Cardiac muscle cell (in vitro differentiated cells and primary cell): Measurements from ENCODE around the gene PADI1. TPM values are rescaled to one million over a fixed set of nuclear protein-coding genes. Genes with fewer than 3 reads are reported as not detected.

Experiments used
- DNase-seq, 2 donors: peaks; one replicate each; pipeline versions ENCODE4 v3.0.0 to v3.0.0-alpha.2; 2010 to 2017; ENCODE audit warnings: low read depth in 1 of 2, low spot score in 1 of 2
- H3K27ac ChIP-seq: fragments of 200-600 bp; sonication (generic); 2 replicates; pipeline ENCODE4 v1.5.1; 2016
- H3K27me3 ChIP-seq: fragments of 200-600 bp; sonication (generic); 2 replicates; pipeline ENCODE4 v1.6.0; 2016; ENCODE audit warnings: control low read depth
- H3K36me3 ChIP-seq: fragments of 200-600 bp; sonication (generic); 2 replicates; pipeline ENCODE4 v1.5.1; 2016; ENCODE audit warnings: control low read depth
- H3K4me1 ChIP-seq: fragments of 200-600 bp; sonication (generic); 2 replicates; pipeline ENCODE4 v1.8.1; 2017; ENCODE audit warnings: low read depth, mild to moderate bottlenecking, mixed run types
- H3K4me3 ChIP-seq: fragments of 200-600 bp; sonication (generic); 2 replicates; pipeline ENCODE4 v1.5.1; 2016; ENCODE audit warnings: mild to moderate bottlenecking
- H3K9me3 ChIP-seq: fragments of 200-600 bp; sonication (generic); 2 replicates; pipeline ENCODE4 v1.5.1; 2017; ENCODE audit warnings: low read depth, mild to moderate bottlenecking, control low read depth
- polyA plus RNA-seq: library from polyadenylated mRNA; unstranded; fragments of >200 nt; fragmentation: Nextera tagmentation; extraction: Ambion mirVana; gene quantifications from 2 replicates; pipeline ENCODE4 v1.2.1, GENCODE V29; 2016
- total RNA-seq: library from RNA; depleted of rRNA; stranded (reverse); fragments of >200 nt; gene quantifications from 2 replicates; pipeline ENCODE4 v1.2.3, GENCODE V29; 2016
- TF ChIP-seq, protein P1 (sequence below): IDR thresholded peaks from 2 replicates; pipeline ENCODE4 v1.5.1; 2012; ENCODE audit warnings: low read depth, mild to moderate bottlenecking, low read length

Gene PADI1
- total and polyA plus RNA-seq, 2 experiments from 2014 or later: 1.3 to 6.7 TPM

- Histone ChIP-seq H3K4me3 (no peak overlapping the region), H3K4me1 (no peaks in the 10 kb centered on the region), H3K36me3 (no peaks in the 10 kb centered on the region), H3K27ac (no peak overlapping the region), H3K27me3 (no peaks in the 10 kb centered on the region), H3K9me3 (no peaks in the 10 kb centered on the region)
- TF ChIP-seq, protein P1, sequence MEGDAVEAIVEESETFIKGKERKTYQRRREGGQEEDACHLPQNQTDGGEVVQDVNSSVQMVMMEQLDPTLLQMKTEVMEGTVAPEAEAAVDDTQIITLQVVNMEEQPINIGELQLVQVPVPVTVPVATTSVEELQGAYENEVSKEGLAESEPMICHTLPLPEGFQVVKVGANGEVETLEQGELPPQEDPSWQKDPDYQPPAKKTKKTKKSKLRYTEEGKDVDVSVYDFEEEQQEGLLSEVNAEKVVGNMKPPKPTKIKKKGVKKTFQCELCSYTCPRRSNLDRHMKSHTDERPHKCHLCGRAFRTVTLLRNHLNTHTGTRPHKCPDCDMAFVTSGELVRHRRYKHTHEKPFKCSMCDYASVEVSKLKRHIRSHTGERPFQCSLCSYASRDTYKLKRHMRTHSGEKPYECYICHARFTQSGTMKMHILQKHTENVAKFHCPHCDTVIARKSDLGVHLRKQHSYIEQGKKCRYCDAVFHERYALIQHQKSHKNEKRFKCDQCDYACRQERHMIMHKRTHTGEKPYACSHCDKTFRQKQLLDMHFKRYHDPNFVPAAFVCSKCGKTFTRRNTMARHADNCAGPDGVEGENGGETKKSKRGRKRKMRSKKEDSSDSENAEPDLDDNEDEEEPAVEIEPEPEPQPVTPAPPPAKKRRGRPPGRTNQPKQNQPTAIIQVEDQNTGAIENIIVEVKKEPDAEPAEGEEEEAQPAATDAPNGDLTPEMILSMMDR: no peak
- DNase-seq: no peak
Measured at GRCh38 chr1:17273096-17273495, 68.2 kb downstream of the PADI1 start.

- no peaks in the 10 kb centered on the region for H3K27me3 ChIP-seq
- H3K27ac ChIP-seq: no peak overlapping the region
- TF ChIP-seq, protein P1: peak; percentile 79
- H3K4me3 ChIP-seq: no peak overlapping the region
- no peaks in the 10 kb centered on the region for H3K36me3 ChIP-seq
- DNase-seq: peak; percentile 57 to 66
- H3K9me3 ChIP-seq: no peaks in the 10 kb centered on the region
- no peaks in the 10 kb centered on the region for H3K4me1 ChIP-seq
Measured at GRCh38 chr1:17274186-17275170, 69.5 kb downstream of the PADI1 start.

GRCh38 chr1:17276568-17276967 lies 71.6 kb downstream of the PADI1 start:
- peak in 1 of 2 donors; percentile 53 for DNase-seq
- no peaks in the 10 kb centered on the region for H3K36me3 ChIP-seq
- no peaks in the 10 kb centered on the region for H3K27me3 ChIP-seq
- H3K27ac ChIP-seq: no peak overlapping the region
- H3K9me3 ChIP-seq: no peaks in the 10 kb centered on the region
- H3K4me1 ChIP-seq: no peaks in the 10 kb centered on the region
- TF ChIP-seq, protein P1: no peak
- no peak overlapping the region for H3K4me3 ChIP-seq

DNA sequence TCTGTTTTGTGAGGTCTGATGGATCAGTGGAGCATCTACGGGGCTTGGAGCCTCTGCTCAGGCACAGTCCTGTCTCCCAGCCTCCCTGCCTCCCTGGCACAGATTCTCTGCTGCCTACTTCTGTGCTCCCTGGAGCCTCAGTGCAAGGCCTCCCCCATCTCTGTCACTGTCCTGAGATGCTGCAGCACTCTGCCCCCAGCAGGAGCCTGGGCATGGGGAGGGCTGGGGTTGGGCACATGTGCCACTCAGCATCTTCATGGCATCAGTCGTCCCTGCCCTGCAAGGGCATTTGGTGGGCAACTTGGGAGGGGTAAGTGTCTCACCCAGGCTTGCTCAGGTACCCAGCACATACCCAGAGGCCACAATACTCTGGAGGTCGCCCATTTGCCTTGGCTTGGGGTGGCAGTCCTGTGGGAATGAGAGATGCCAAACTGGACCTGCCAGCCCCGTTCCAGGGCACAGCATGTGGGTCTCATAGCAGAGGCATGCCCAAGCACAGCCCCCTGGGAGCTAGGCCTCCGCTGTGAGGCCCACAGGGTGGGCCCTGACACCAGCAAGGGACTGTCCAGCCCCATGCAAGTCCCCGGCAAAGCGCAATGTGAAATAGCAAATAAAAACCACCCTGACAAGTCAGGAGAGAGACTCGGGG lies 72.7 kb downstream of the PADI1 start:
- Histone ChIP-seq H3K36me3 (no peaks in the 10 kb centered on the region), H3K9me3 (no peaks in the 10 kb centered on the region), H3K27ac (no peak overlapping the region), H3K27me3 (no peaks in the 10 kb centered on the region), H3K4me1 (no peaks in the 10 kb centered on the region), H3K4me3 (no peak overlapping the region)
- TF ChIP-seq, protein P1: no peak
- no peak for DNase-seq

- Histone ChIP-seq H3K9me3 (no peaks in the 10 kb centered on the region), H3K4me1 (no peaks in the 10 kb centered on the region), H3K36me3 (no peaks in the 10 kb centered on the region), H3K27ac (no peak overlapping the region), H3K27me3 (peaks cover 3% of the 10 kb centered on the region), H3K4me3 (no peak overlapping the region)
- no peak for DNase-seq
- TF ChIP-seq, protein P1: no peak
Measured at GRCh38 chr1:17278996-17279830, 74.3 kb downstream of the PADI1 start.
